Measurements from ENCODE around the gene DYTN. TPM values are rescaled to one million over a fixed set of nuclear protein-coding genes. Genes with fewer than 3 reads are reported as not detected.

Gene DYTN
- polyA plus RNA-seq, 3 donors = not detected

DNA sequence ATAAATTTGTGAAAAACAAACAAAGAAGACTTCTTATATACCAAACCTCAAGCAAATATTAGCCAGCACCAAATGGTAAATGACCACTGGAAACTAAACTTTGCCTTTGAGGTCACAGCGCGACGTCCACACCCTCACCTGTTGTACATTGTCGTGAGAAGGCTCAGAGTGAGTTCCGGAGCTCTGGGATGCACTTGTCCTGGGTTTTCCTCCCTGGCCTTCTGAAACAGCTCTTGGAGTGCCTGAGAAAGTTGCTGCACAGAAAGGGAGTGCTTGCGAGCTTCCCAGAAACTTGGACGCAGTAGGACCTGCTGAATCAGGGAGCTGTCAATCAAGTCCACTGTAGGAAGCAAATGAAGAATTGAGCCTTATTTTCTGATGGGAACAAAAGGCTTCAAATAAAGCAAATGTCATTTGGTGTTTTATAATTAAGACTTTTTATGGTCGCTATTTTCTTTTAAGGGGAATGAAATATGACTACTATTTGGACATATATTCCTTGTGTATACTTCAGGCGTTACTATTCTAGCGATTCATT is 11.0 kb downstream of the DYTN start:
- TF ChIP-seq CTCF (IDR thresholded peaks at IDR 0.05) = no peak
- Histone ChIP-seq H3K4me2 (replicated peaks; ENCODE audit: extremely low read depth, low read length, poor library complexity, severe bottlenecking) (no peak overlapping the region), H3K9ac (ENCODE audit: insufficient read depth, low read length, poor library complexity, severe bottlenecking) (no peak overlapping the region), H3K79me2 (ENCODE audit: insufficient read depth, low read length) (no peaks in the 10 kb centered on the region), H3K27ac (ENCODE audit: low read depth in 1 of 2, low read length in 2 of 2) (no peak overlapping the region), H4K20me1 (ENCODE audit: insufficient read depth, low read length) (no peaks in the 10 kb centered on the region), H2AFZ (ENCODE audit: insufficient read depth, low read depth, low read length, poor library complexity, severe bottlenecking) (no peak overlapping the region), H3K27me3 (ENCODE audit: control insufficient read depth in 2 of 2, insufficient read depth in 2 of 2, low read length in 2 of 2) (no peaks in the 10 kb centered on the region), H3K4me1 (ENCODE audit: control insufficient read depth in 1 of 2, insufficient read depth in 2 of 2, low read length in 2 of 2) (no peaks in the 10 kb centered on the region), H3K4me3 (replicated peaks in 1 of 3; ENCODE audit: low read depth in 2 of 3, low read length in 3 of 3) (no peak overlapping the region), H3K36me3 (replicated peaks in 1 of 2; ENCODE audit: control insufficient read depth in 1 of 2, insufficient read depth in 2 of 2, low read length in 2 of 2) (no peaks in the 10 kb centered on the region), H3K9me3 (replicated peaks in 1 of 2; ENCODE audit: control insufficient read depth in 1 of 2, insufficient read depth in 1 of 2, low read length in 2 of 2) (no peaks in the 10 kb centered on the region)
- intact Hi-C loops (cut with micrococcal nuclease) = no loop called here
- WGBS (ENCODE audit: insufficient coverage) = 95% methylated on average over 7 of the region's 10 CpGs
- no peak overlapping the region for H3K27ac Mint-ChIP-seq
- no peaks in the 10 kb centered on the region for H3K9me3 Mint-ChIP-seq
- H3K27me3 Mint-ChIP-seq (ENCODE audit: low read depth in 3 of 3) = peaks cover 0 to 2% (median 0%) of the 10 kb centered on the region in 3 donors
- no peak overlapping the region for H3K4me3 Mint-ChIP-seq
- peaks cover 6% of the 10 kb centered on the region for H3K4me1 Mint-ChIP-seq
- no peak for DNase-seq
- no peaks in the 10 kb centered on the region for H3K36me3 Mint-ChIP-seq

- no peak overlapping the region for H3K27ac ChIP-seq (ENCODE audit: low read depth in 1 of 2, low read length in 2 of 2)
- H3K27me3 ChIP-seq (ENCODE audit: control insufficient read depth in 2 of 2, insufficient read depth in 2 of 2, low read length in 2 of 2) = no peaks in the 10 kb centered on the region
- no peak overlapping the region for H3K9ac ChIP-seq (ENCODE audit: insufficient read depth, low read length, poor library complexity, severe bottlenecking)
- 99% methylated on average over 7 of the region's 8 CpGs for WGBS (ENCODE audit: insufficient coverage)
- H3K79me2 ChIP-seq (ENCODE audit: insufficient read depth, low read length) = no peaks in the 10 kb centered on the region
- Mint-ChIP-seq H3K4me3 (no peak overlapping the region), H3K4me1 (peaks cover 12% of the 10 kb centered on the region), H3K27me3 (ENCODE audit: low read depth in 3 of 3) (peaks cover 0 to 1% (median 0%) of the 10 kb centered on the region in 3 donors), H3K27ac (no peak overlapping the region), H3K36me3 (no peaks in the 10 kb centered on the region), H3K9me3 (no peaks in the 10 kb centered on the region)
- H3K4me2 ChIP-seq (replicated peaks; ENCODE audit: extremely low read depth, low read length, poor library complexity, severe bottlenecking) = no peak overlapping the region
- no peak overlapping the region for H3K4me3 ChIP-seq (replicated peaks in 1 of 3; ENCODE audit: low read depth in 2 of 3, low read length in 3 of 3)
- H3K36me3 ChIP-seq (replicated peaks in 1 of 2; ENCODE audit: control insufficient read depth in 1 of 2, insufficient read depth in 2 of 2, low read length in 2 of 2) = no peaks in the 10 kb centered on the region
- no peaks in the 10 kb centered on the region for H3K9me3 ChIP-seq (replicated peaks in 1 of 2; ENCODE audit: control insufficient read depth in 1 of 2, insufficient read depth in 1 of 2, low read length in 2 of 2)
- no peak for DNase-seq
- no peak overlapping the region for H2AFZ ChIP-seq (ENCODE audit: insufficient read depth, low read depth, low read length, poor library complexity, severe bottlenecking)
- H4K20me1 ChIP-seq (ENCODE audit: insufficient read depth, low read length) = no peaks in the 10 kb centered on the region
- TF ChIP-seq CTCF (IDR thresholded peaks at IDR 0.05) = no peak
- peaks cover 6 to 7% of the 10 kb centered on the region in 2 donors for H3K4me1 ChIP-seq (ENCODE audit: control insufficient read depth in 1 of 2, insufficient read depth in 2 of 2, low read length in 2 of 2)
- intact Hi-C loops (cut with micrococcal nuclease) = no loop called here
These were observed 16.1 kb downstream of the DYTN start for GRCh38 chr2:206701952-206702605.
